ENCODE data around the gene SFXN5.

The SFXN5 gene

GRCh38 chr2:73080321-73081131, 9.0 kb upstream of the SFXN5 start:
- no peak for DNase-seq (ENCODE audit: low read depth in 1 of 2, low spot score in 1 of 2)
- in situ Hi-C loops (cut with HindIII; ENCODE audit: low pct_unique_long_range_greater_than_20kb, low sequenced_read_pairs) = no loop called here
- TF ChIP-seq JUND (IDR thresholded peaks at IDR 0.05; ENCODE audit: low read depth) = no peak

- no peak for TF ChIP-seq JUND (IDR thresholded peaks at IDR 0.05; ENCODE audit: low read depth)
- in situ Hi-C loops (cut with HindIII; ENCODE audit: low pct_unique_long_range_greater_than_20kb, low sequenced_read_pairs) = no loop called here
- no peak for DNase-seq (ENCODE audit: low read depth in 1 of 2, low spot score in 1 of 2)
Observed at GRCh38 chr2:73079636-73080035, 8.1 kb upstream of the SFXN5 start.

DNA sequence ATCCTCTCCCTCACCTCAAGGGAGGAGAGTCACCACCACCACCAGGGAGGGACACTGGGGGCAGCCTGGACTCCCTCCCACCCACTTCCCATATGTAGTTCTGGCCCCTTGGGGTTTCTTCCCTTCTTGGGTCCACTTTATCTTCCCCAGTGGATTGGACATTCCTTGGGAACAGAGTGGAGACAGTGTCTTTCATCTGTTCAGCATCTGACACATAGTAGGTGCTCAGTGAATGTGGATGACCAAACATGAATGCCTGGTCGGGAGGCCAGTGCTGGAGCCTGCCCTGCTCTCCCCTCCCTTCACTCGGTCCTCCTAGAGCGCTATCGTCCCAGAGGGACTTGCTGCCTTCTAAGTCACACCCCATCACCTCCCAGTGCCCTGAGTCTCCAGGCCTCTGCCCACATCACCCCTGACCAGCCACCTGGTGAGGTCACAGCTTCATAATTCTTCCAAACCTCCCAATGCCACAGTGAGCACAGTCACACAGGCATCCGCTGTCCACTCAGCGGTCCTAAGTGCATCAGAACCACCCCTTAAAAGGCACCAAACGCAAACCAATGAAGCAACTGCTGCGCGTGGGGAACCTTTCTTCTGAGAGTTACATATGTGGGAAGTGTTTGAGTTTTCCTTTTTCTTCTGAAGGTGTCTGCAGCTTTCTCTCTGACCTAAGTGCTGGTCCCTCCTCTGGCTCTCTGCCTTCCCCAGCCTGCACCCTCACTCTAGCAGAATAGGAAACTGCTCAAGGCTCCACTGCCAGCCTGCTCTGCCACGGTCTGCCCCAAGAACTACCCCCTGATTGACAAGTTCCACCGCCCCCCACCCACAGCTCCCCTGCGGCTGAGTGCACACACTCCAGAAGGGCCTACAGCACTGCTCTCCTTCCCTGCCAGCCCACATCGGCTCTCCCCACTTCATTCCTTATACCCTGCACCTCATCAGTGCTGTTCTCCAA, 7.2 kb upstream of the SFXN5 start:
- no peak for TF ChIP-seq JUND (IDR thresholded peaks at IDR 0.05; ENCODE audit: low read depth)
- in situ Hi-C loops (cut with HindIII; ENCODE audit: low pct_unique_long_range_greater_than_20kb, low sequenced_read_pairs) = no loop called here
- DNase-seq (ENCODE audit: low read depth in 1 of 2, low spot score in 1 of 2) = no peak

DNA sequence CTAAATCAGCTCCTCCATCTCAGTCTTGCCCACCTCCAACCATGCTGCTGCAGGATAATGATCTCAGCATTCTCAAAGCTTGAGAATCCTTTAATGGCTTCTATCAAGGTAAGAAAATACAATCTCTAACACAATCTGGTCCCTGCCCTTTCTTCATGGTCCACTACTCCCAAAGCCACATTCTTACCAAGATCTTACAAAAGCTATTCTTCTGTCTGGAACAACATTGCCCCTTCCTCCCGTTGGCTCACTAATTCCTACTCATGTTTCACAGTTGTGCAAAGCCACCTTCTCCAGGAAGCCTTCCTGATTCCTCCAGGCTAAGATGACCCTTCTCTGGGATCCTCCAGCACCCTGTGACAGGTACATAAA, 5.9 kb upstream of the SFXN5 start:
- in situ Hi-C loops (cut with HindIII; ENCODE audit: low pct_unique_long_range_greater_than_20kb, low sequenced_read_pairs) = no loop called here
- DNase-seq (ENCODE audit: low read depth in 1 of 2, low spot score in 1 of 2) = no peak
- TF ChIP-seq JUND (IDR thresholded peaks at IDR 0.05; ENCODE audit: low read depth) = no peak

DNA sequence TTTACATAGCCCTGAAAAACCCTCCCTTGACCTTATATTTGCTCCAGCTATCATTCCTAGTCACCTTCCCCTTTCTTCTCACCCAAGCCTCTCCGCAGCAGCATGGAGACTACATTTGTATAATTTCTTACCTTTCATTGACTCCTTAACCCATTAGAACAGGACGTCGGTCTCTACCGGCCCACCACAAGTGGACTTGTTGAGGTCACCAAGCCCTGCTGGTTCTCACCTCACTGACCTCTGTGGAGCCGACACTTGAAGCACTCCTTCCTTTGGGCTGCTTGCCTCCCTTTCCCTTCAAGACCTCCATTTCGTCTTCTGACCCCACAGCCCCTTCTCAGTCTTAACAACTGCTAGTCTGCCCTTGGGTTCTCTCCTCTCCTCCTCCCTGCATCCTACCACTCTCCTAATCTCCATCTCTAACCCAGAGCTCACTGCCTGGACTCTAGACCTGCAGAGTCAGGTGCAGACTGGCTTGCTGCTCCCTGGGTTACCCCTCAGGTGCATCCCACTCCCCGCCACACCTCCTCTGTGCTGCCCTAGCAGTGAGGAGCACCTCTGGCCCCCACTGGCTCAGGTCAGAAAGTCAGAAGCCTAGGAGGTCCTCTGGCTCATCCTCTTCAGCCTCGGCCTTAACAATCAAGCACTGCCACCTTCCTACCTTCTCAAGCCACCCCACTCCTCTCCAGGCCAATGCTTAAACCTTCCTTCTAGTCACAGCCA, 5.3 kb upstream of the SFXN5 start:
- DNase-seq (ENCODE audit: low read depth in 1 of 2, low spot score in 1 of 2) = no peak
- no peak for TF ChIP-seq JUND (IDR thresholded peaks at IDR 0.05; ENCODE audit: low read depth)
- in situ Hi-C loops (cut with HindIII; ENCODE audit: low pct_unique_long_range_greater_than_20kb, low sequenced_read_pairs) = no loop called here

DNA sequence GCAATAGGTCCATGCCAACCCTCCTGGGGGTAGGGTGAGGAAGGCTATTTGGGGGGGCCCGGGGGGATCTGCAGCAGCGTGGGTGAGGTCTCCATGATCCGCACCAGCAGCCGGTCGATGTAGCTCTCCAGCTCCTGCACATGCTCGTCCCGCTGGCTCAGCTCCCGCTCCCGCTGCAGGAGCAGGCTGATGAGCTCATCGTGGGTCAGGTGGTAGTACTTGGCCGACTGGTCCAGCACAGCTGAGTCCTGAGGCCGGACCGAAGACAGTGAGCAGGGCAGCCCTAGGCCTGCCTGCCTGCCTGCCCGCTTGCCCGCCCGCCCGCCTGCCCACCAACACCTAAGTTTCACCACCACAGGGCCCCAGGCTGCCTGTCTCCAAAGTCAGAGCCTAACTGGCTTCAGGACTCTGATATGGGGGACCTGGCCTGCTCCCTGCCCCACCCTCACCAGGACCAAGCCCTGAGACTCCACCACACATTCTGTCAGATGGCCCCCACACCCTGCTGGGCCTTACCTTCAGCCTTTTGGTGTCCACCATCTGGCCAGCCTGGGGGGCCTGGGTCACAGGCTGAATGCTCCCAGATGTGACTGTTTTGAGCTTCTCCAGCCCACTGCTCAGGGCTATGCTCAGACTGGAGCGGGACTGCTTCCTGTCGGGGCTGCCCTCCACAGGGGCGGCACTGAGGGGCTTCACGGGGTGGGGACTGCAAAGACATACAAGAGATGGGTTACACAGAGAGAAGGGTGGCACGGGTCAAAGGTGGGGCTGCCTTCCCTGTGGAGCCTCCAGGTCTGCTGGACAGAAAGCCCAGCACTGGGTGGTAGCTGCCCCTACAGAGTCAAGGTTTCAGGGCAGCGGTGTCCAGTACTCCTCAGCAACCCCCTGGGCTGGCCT, 4.2 kb upstream of the SFXN5 start:
- DNase-seq (ENCODE audit: low read depth in 1 of 2, low spot score in 1 of 2) = no peak
- in situ Hi-C loops (cut with HindIII; ENCODE audit: low pct_unique_long_range_greater_than_20kb, low sequenced_read_pairs) = no loop called here
- TF ChIP-seq JUND (IDR thresholded peaks at IDR 0.05; ENCODE audit: low read depth) = no peak

DNA sequence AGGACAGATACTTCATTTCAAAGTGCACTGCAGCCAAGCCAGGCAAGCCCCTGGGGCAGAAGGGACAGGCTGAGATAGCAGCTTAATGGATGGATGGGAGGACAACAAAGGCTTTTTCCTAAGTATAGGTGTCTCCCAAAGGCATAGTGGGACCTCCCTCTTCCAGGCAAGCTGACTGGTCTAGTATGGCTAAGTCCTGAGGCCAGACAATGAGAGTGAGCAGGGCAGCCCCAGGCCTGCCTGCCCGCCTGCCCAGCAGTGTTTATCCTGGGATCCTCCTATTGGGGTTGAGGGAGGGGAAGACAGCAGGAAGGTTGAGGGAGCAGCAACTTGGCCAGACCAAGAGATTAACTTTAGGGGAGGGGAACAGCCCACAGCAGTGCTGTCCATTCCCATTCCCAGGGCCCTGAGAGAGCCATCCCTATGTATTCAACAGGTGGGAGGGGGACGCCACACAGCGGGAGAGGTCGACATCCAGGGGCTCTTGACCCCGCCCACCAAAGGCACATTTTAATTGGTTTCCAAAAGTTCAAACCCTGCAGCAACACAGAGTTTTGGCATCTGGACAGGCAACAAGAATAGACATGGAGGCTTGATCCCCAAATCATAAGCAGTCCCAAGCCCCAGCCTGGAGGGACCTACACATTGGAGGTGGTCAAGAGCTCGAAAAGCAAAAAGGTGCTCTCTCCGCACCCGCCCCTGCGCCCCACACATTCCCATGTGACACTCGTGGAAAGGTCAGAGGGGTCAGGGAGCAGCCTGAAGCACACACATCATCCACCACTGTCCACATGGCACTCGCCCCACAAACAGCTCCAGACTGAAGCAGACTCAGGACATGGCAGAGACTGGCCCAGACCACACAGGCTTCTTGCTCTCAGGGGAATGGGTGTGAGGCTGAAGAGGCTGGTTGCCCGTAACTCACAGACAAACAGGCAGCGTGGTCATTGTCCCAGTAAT, 2.9 kb upstream of the SFXN5 start:
- in situ Hi-C loops (cut with HindIII; ENCODE audit: low pct_unique_long_range_greater_than_20kb, low sequenced_read_pairs) = no loop called here
- TF ChIP-seq JUND (IDR thresholded peaks at IDR 0.05; ENCODE audit: low read depth) = no peak
- DNase-seq (ENCODE audit: low read depth in 1 of 2, low spot score in 1 of 2) = no peak

- in situ Hi-C loops (cut with HindIII; ENCODE audit: low pct_unique_long_range_greater_than_20kb, low sequenced_read_pairs) = no loop called here
- TF ChIP-seq JUND (IDR thresholded peaks at IDR 0.05; ENCODE audit: low read depth) = no peak
- DNase-seq (ENCODE audit: low read depth in 1 of 2, low spot score in 1 of 2) = no peak
Observed at GRCh38 chr2:73072416-73072815, 904 bp upstream of the SFXN5 start.

DNA sequence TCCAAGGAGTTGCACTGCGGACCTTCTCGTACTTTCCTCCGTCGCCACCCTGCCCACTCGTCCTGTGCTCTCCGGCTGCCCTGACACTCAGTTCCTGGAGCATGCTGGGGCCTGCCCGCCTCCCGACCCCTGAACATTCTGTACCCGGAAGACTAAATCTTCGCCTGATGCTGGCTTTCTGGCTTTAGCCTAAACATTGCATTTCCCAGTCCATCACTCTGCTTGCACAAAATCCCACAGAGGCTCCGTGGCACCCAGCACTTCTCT, 550 bp upstream of the SFXN5 start:
- no peak for DNase-seq (ENCODE audit: low read depth in 1 of 2, low spot score in 1 of 2)
- in situ Hi-C loops (cut with HindIII; ENCODE audit: low pct_unique_long_range_greater_than_20kb, low sequenced_read_pairs) = no loop called here
- TF ChIP-seq JUND (IDR thresholded peaks at IDR 0.05; ENCODE audit: low read depth) = no peak

DNA sequence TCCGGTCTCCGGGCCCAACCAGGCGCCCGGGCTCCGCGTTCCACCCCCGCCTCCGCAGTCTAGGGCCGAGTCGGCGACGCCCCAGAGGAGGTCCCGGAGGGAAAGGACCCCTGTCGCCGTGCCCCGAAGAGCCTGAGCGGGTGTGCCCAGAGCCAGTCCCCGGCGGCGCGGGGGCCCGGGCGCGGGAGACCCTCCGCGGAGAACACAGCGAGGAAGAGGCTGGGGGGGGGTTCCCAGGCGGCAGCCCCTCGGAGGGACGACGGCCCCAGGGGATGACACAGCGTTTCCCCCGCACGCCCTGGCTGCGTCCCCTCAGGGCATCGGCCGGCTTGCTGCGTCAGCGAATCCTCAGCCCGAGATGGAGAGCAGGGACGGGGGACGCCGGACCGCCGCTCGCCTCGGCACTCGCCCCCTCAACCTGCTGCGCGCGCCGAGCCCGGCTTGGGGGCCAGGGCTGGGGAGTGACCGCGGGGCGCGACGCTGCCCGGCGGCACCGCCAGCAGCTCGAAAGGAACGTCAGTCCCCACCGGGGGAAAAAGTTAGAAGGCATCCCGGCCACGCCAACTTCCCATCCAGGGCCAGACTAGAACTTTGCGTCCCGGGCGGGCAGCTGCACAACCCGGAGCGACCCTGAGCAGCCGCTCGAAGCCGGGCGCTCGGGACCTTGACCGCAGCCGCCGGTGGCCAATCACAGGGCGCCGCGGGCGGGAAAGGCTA, 711 bp downstream of the SFXN5 start:
- TF ChIP-seq JUND (IDR thresholded peaks at IDR 0.05; ENCODE audit: low read depth) = no peak
- DNase-seq (ENCODE audit: low read depth in 1 of 2, low spot score in 1 of 2) = no peak
- in situ Hi-C loops (cut with HindIII; ENCODE audit: low pct_unique_long_range_greater_than_20kb, low sequenced_read_pairs) = no loop called here
